Skeletal muscle satellite cell (primary cell): ENCODE measurements around the gene CCNA2.

Experiments used
- H3K27me3 ChIP-seq: 2 replicates; pipeline ENCODE4 v1.7.0; 2013; ENCODE audit warnings: low read length; ENCODE audit not compliant: control insufficient read depth, insufficient read depth
- H3K36me3 ChIP-seq: 2 replicates; pipeline ENCODE4 v1.7.0; 2013; ENCODE audit warnings: mild to moderate bottlenecking, control low read depth, low read length; ENCODE audit not compliant: insufficient read depth
- H3K4me1 ChIP-seq: 2 replicates; pipeline ENCODE4 v1.7.0; 2013; ENCODE audit warnings: low read length; ENCODE audit not compliant: control insufficient read depth, insufficient read depth
- H3K4me2 ChIP-seq: 2 replicates; pipeline ENCODE4 v1.7.0; 2013; ENCODE audit warnings: mild to moderate bottlenecking, low read length
- H3K4me3 ChIP-seq: 2 replicates; pipeline ENCODE4 v1.7.0; 2013; ENCODE audit warnings: low read length
- H3K9ac ChIP-seq: 2 replicates; pipeline ENCODE4 v1.7.0; 2013; ENCODE audit warnings: mild to moderate bottlenecking, low read depth, low read length, moderate library complexity
- H3K9me3 ChIP-seq: replicated peaks from 2 replicates; pipeline ENCODE4 v1.7.0; 2013; ENCODE audit warnings: mild to moderate bottlenecking, control low read depth, low read length

Gene CCNA2

GRCh38 chr4:121769341-121769740 lies 54.3 kb downstream of the CCNA2 start:
- H3K9ac ChIP-seq, result no peak overlapping the region
- no peaks in the 10 kb centered on the region for H3K9me3 ChIP-seq
- no peak overlapping the region for H3K4me3 ChIP-seq
- no peaks in the 10 kb centered on the region for H3K27me3 ChIP-seq
- no peaks in the 10 kb centered on the region for H3K36me3 ChIP-seq
- H3K4me1 ChIP-seq, result peaks cover 7% of the 10 kb centered on the region
- no peak overlapping the region for H3K4me2 ChIP-seq

- no peak overlapping the region for H3K9ac ChIP-seq
- H3K9me3 ChIP-seq, result no peaks in the 10 kb centered on the region
- H3K4me3 ChIP-seq, result no peak overlapping the region
- no peaks in the 10 kb centered on the region for H3K27me3 ChIP-seq
- H3K36me3 ChIP-seq, result no peaks in the 10 kb centered on the region
- no peak overlapping the region for H3K4me2 ChIP-seq
- peaks cover 11% of the 10 kb centered on the region for H3K4me1 ChIP-seq
These were observed 56.5 kb downstream of the CCNA2 start for GRCh38 chr4:121767166-121767565.
